Smooth muscle cell (in vitro differentiated cells): ENCODE data around the gene ADD1. TPM values are rescaled to one million over a fixed set of nuclear protein-coding genes. Genes with fewer than 3 reads are reported as not detected.
A peak's percentile ranks its signal among the peaks of the same experiment; 100 is the strongest.

Experiments used
- DNase-seq: peaks from one replicate; lab custom pipeline; 2025; ENCODE audit not compliant: unreplicated experiment; lab: John Stamatoyannopoulos, UW
- H2AFZ ChIP-seq: fragments of 200-600 bp; sonication (generic); 2 replicates; pipeline ENCODE4 v1.6.0; 2016; ENCODE audit warnings: antibody characterized with exemption, low read depth, mild to moderate bottlenecking
- H3F3A ChIP-seq: fragments of 200-600 bp; sonication (generic); 2 replicates; pipeline ENCODE4 v1.6.0; 2017; ENCODE audit warnings: antibody characterized with exemption, low read depth
- H3K27ac ChIP-seq: fragments of 200-600 bp; sonication (generic); 2 replicates; pipeline ENCODE4 v1.5.1; 2016; ENCODE audit warnings: low read depth, mild to moderate bottlenecking
- H3K27me3 ChIP-seq: fragments of 200-600 bp; sonication (generic); 2 replicates; pipeline ENCODE4 v1.6.1; 2016; ENCODE audit warnings: low read depth, mild to moderate bottlenecking
- H3K36me3 ChIP-seq: fragments of 200-600 bp; sonication (generic); 2 replicates; pipeline ENCODE4 v1.5.1; 2016; ENCODE audit warnings: low read depth
- H3K4me1 ChIP-seq: fragments of 200-600 bp; sonication (generic); 2 replicates; pipeline ENCODE4 v1.5.1; 2016; ENCODE audit warnings: low read depth
- H3K4me2 ChIP-seq: fragments of 200-600 bp; sonication (generic); 2 replicates; pipeline ENCODE4 v1.6.0; 2016; ENCODE audit warnings: mild to moderate bottlenecking
- H3K4me3 ChIP-seq: fragments of 200-600 bp; sonication (generic); 2 replicates; pipeline ENCODE4 v1.5.1; 2016; ENCODE audit warnings: mild to moderate bottlenecking
- H3K79me2 ChIP-seq: fragments of 200-600 bp; sonication (generic); 2 replicates; pipeline ENCODE4 v1.6.0; 2016; ENCODE audit warnings: low read depth, mild to moderate bottlenecking
- H3K9ac ChIP-seq: fragments of 200-600 bp; sonication (generic); 2 replicates; pipeline ENCODE4 v1.6.0; 2016; ENCODE audit warnings: low read depth
- H3K9me3 ChIP-seq: fragments of 200-600 bp; sonication (generic); replicated peaks from 2 replicates; pipeline ENCODE4 v1.5.1; 2016; ENCODE audit warnings: low read depth
- H4K20me1 ChIP-seq: fragments of 200-600 bp; sonication (generic); 2 replicates; pipeline ENCODE4 v1.6.0; 2016; ENCODE audit warnings: low read depth
- CTCF ChIP-seq: fragments of 200-600 bp; sonication (generic); IDR thresholded peaks from 2 replicates; pipeline ENCODE4 v1.5.1; 2017; ENCODE audit warnings: borderline replicate concordance, mild to moderate bottlenecking, antibody characterized with exemption; ENCODE audit not compliant: insufficient read depth, poor library complexity, severe bottlenecking
- WGBS: methylation state at CpG from one replicate; pipeline ENCODE4 v1.1.7; 2016; ENCODE audit warnings: low lambda C conversion rate; 5-methylcytosine and 5-hydroxymethylcytosine counted together
- polyA plus RNA-seq: library from polyadenylated mRNA; unstranded; fragments of >200 nt; fragmentation: Nextera tagmentation; extraction: Ambion mirVana; gene quantifications from 2 replicates; pipeline ENCODE4 v1.2.1, GENCODE V29; 2016
- total RNA-seq: library from RNA; depleted of rRNA; stranded (reverse); fragments of >200 nt; gene quantifications from 2 replicates; pipeline ENCODE4 v1.2.3, GENCODE V29; 2014

ADD1 gene
- total RNA-seq (109 and 125 TPM in 2 replicates), polyA plus RNA-seq (175 and 200 TPM in 2 replicates)

DNA sequence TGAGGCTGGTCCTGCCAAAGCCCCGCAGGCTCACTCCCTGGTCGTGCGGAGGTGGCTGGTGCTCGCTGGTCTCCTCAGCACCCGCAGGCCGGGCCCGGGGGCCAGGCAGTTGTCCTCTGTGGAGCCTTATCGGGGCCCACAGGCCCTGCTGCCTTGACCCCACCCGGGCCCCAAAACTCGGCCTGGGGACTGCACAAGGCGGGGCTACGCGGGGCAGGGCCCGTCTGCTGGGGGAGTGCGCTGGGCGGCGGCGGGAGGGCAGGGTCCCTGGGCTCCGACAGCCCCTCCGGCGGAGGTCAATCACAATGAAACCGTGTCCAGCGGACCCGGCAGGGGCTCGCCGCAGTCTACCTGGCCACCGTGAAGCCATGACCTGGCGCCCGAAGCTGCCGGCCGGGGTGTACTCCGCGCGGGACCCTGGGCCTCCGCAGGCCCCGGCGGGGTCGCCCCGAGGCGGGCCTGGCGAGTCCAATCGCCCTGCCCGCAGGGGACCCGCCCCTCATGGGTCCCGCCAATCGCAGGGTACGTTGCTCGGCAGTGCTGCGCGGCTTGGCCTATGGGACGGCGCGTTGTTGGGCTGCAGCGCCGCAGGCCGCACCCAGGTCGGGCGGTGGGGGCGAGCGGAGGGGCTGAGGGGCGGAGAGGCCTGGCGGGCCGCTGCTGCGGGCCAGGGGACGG, at the start of gene ADD1:
ADD1 (plus strand) TSS at position 582 of the 678 bp plus-strand sequence. CDS start 32,072 bp downstream, outside the sequence.
- no peaks in the 10 kb centered on the region for H3K9me3 ChIP-seq
- peak within 1 kb of the TSS; percentile 100 for H3K4me2 ChIP-seq
- no peaks in the 10 kb centered on the region for H3K27me3 ChIP-seq
- no peak for TF ChIP-seq CTCF
- DNase-seq = peak; percentile 82
- no peaks in the 10 kb centered on the region for H3K36me3 ChIP-seq
- H2AFZ ChIP-seq = peak within 1 kb of the TSS; percentile 85
- H3K27ac ChIP-seq = peak within 1 kb of the TSS; percentile 69
- peaks cover 43% of the 10 kb centered on the region for H4K20me1 ChIP-seq
- H3K79me2 ChIP-seq = peaks cover 44% of the 10 kb centered on the region
- H3F3A ChIP-seq = peaks cover 12% of the 10 kb centered on the region
- peak within 1 kb of the TSS; percentile 96 for H3K4me3 ChIP-seq
- H3K4me1 ChIP-seq = peaks cover 6% of the 10 kb centered on the region
- 2% methylated on average over 49 of the region's 65 CpGs for WGBS
- peak within 1 kb of the TSS; percentile 91 for H3K9ac ChIP-seq

GRCh38 chr4:2794486-2795299, 49.0 kb upstream of the ADD1 start:
- H3F3A ChIP-seq = no peaks in the 10 kb centered on the region
- H3K36me3 ChIP-seq = no peaks in the 10 kb centered on the region
- H3K4me1 ChIP-seq = peaks cover 11% of the 10 kb centered on the region
- DNase-seq = peak; percentile 69
- no peak for TF ChIP-seq CTCF
- H3K9ac ChIP-seq = peak overlapping the region; percentile 40
- H2AFZ ChIP-seq = no peak overlapping the region
- 36% methylated on average over 11 of the region's 11 CpGs for WGBS
- H3K4me2 ChIP-seq = peak overlapping the region; percentile 92
- no peaks in the 10 kb centered on the region for H3K9me3 ChIP-seq
- H4K20me1 ChIP-seq = peaks cover 11% of the 10 kb centered on the region
- peak overlapping the region; percentile 70 for H3K4me3 ChIP-seq
- no peaks in the 10 kb centered on the region for H3K27me3 ChIP-seq
- peak overlapping the region; percentile 84 for H3K27ac ChIP-seq
- peaks cover 51% of the 10 kb centered on the region for H3K79me2 ChIP-seq

GRCh38 chr4:2795300-2795892, 48.2 kb upstream of the ADD1 start:
- H2AFZ ChIP-seq = no peak overlapping the region
- H3K27ac ChIP-seq = peak overlapping the region; percentile 84
- WGBS = 91% methylated on average over 16 of the region's 17 CpGs
- peaks cover 18% of the 10 kb centered on the region for H3K4me1 ChIP-seq
- H3K4me3 ChIP-seq = no peak overlapping the region
- TF ChIP-seq CTCF = no peak
- no peaks in the 10 kb centered on the region for H3K36me3 ChIP-seq
- peak overlapping the region; percentile 92 for H3K4me2 ChIP-seq
- DNase-seq = no peak
- peaks cover 53% of the 10 kb centered on the region for H3K79me2 ChIP-seq
- no peaks in the 10 kb centered on the region for H3K9me3 ChIP-seq
- H3K27me3 ChIP-seq = no peaks in the 10 kb centered on the region
- H4K20me1 ChIP-seq = peaks cover 17% of the 10 kb centered on the region
- H3F3A ChIP-seq = no peaks in the 10 kb centered on the region
- H3K9ac ChIP-seq = no peak overlapping the region
